HAP-1 (cell line): ENCODE results near the gene CLEC12A.
A peak's percentile ranks its signal among the peaks of the same experiment; 100 is the strongest.
"Not testable (repeated sequence)": the region's sequence is repeated elsewhere in the genome, so short reads cannot be mapped to it uniquely, and the experiment has no call there.

Experiments
- DNase-seq, 2 experiments: peaks; one replicate each; pipeline ENCODE4 v3.0.0-alpha.2; 2016 to 2020; ENCODE audit warnings: low spot score in 2 of 2
- H3K27me3 ChIP-seq: fragments of 250-450 bp; sonication (Bioruptor Pico); 2 replicates; pipeline ENCODE4 v1.5.1; 2020; ENCODE audit warnings: low read depth, mild to moderate bottlenecking, moderate library complexity
- H3K36me3 ChIP-seq: fragments of 250-450 bp; sonication (Bioruptor Pico); replicated peaks from 2 replicates; pipeline ENCODE4 v1.5.1; 2020; ENCODE audit warnings: mild to moderate bottlenecking
- H3K4me1 ChIP-seq: fragments of 250-450 bp; sonication (Bioruptor Pico); 2 replicates; pipeline ENCODE4 v1.5.1; 2020; ENCODE audit warnings: mild to moderate bottlenecking
- H3K4me3 ChIP-seq: fragments of 250-450 bp; sonication (Bioruptor Pico); 2 replicates; pipeline ENCODE4 v1.5.1; 2020; ENCODE audit warnings: mild to moderate bottlenecking, moderate library complexity
- H3K9me3 ChIP-seq: fragments of 250-450 bp; sonication (Bioruptor Pico); 2 replicates; pipeline ENCODE4 v1.5.1; 2020; ENCODE audit warnings: mild to moderate bottlenecking, moderate library complexity
- in situ Hi-C: fragments of 300-500 bp; cut with MboI; formaldehyde crosslinking; loops from 3 replicates; pipeline ENCODE4 v1.14.3; 2020; ENCODE audit warnings: low sequenced_read_pairs, inconsistent platforms, mixed read lengths

The CLEC12A gene

DNA sequence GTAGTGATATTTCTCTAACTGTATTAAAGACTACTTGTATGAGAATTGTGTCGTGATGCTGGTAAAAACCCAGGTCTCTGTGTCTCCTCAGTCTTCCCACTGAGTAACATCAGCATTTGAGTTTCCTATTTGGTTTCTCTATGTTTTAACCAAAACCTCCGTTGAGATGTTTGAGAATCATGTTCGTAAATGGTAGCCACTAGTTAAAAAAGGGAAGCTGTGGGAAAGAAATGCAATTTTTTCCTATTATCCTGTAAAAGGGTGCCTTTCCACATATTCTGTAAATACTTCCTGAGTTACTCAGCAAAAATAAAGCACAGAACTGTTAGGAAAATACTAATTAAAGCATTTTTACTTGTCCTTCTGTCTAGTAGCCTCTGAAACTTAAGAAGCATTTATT, 20.7 kb downstream of the CLEC12A start:
- no peak for DNase-seq
- H3K4me1 ChIP-seq: no peaks in the 10 kb centered on the region
- no peaks in the 10 kb centered on the region for H3K9me3 ChIP-seq
- no peaks in the 10 kb centered on the region for H3K27me3 ChIP-seq
- H3K36me3 ChIP-seq: no peaks in the 10 kb centered on the region
- H3K4me3 ChIP-seq: no peak overlapping the region
- in situ Hi-C loops: no loop called here

DNA sequence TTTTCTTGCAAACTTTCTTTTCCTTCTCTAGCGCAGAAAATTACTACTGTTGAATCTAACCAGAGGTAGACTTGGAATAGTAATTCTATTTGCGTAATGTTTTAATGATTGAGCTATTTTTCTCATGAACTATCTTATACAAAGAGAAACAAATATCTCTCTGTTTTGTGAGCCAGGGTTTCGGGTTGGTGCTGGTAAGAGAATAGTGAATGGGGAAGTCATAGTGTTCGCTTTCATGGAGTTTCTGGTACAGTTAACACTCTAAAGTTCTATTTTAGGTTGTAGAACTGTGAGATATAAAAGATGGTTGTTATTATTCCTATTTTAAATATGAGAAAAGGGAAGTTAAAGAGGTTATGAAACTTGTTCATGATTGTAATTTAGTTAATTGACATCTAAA, 21.1 kb downstream of the CLEC12A start:
- in situ Hi-C loops: no loop called here
- Histone ChIP-seq H3K4me1 (no peaks in the 10 kb centered on the region), H3K36me3 (no peaks in the 10 kb centered on the region), H3K4me3 (no peak overlapping the region), H3K9me3 (no peaks in the 10 kb centered on the region), H3K27me3 (no peaks in the 10 kb centered on the region)
- no peak for DNase-seq

DNA sequence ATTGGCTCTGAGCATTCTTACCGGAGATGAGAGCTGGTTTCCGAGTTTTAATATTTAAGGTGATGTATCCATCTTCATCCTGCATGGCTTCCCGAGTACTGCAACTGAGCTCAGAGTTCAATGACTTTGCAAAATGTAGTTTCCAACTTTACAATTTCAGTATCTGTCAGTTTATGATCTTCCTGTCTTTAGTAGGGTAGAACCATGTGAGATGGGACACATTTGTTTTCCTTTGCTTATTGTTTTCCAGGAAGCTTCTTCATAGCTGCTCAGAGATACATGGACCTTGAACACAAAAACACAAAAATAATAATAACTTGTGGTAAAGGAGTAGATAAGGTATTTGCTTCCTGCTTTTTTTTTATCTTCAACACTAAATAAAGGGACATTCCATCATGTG, 27.8 kb downstream of the CLEC12A start, which contains the start of gene CLEC1B:
Gene CLEC1B (minus strand): TSS at position 106 of the 400 bp plus-strand sequence. CDS start 21 bp downstream, at position 85.
- H3K27me3 ChIP-seq: no peaks in the 10 kb centered on the region
- H3K36me3 ChIP-seq: no peaks in the 10 kb centered on the region
- in situ Hi-C loops: no loop called here
- H3K4me3 ChIP-seq: no peak within 1 kb of the TSS
- no peaks in the 10 kb centered on the region for H3K9me3 ChIP-seq
- no peaks in the 10 kb centered on the region for H3K4me1 ChIP-seq
- no peak for DNase-seq

DNA sequence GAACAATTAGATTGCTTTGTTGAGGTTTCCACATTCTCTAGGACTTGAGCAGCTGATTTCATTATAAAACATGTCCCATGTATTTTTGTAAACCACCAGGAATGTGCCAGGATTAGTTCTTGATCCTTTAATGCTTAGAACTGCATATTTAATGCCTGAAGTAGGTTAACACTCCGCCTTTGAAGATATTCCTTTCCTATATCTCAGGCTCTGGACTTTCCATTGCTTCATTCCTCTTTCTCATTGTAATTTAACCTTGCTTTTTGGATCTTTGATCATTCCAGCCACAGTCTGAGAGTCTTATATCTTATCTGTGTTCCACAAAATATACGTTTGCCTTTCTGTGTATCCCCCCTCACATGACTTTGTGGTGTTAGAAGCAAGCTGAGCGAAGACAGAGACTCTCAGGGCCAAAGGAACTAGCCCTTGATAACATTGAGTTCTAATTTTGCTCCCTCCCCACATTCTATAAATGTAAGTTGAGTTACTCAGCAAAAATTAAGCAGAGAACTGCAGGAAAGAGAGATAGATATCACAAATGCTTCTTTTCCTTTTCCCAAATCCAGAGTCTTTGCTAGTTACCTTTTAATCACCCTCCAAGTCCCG, 30.1 kb downstream of the CLEC12A start:
- H3K4me1 ChIP-seq: no peaks in the 10 kb centered on the region
- no peaks in the 10 kb centered on the region for H3K27me3 ChIP-seq
- no peaks in the 10 kb centered on the region for H3K36me3 ChIP-seq
- in situ Hi-C loops: no loop called here
- no peaks in the 10 kb centered on the region for H3K9me3 ChIP-seq
- H3K4me3 ChIP-seq: no peak overlapping the region
- DNase-seq: peak in 1 of 2 experiments; percentile 8

DNA sequence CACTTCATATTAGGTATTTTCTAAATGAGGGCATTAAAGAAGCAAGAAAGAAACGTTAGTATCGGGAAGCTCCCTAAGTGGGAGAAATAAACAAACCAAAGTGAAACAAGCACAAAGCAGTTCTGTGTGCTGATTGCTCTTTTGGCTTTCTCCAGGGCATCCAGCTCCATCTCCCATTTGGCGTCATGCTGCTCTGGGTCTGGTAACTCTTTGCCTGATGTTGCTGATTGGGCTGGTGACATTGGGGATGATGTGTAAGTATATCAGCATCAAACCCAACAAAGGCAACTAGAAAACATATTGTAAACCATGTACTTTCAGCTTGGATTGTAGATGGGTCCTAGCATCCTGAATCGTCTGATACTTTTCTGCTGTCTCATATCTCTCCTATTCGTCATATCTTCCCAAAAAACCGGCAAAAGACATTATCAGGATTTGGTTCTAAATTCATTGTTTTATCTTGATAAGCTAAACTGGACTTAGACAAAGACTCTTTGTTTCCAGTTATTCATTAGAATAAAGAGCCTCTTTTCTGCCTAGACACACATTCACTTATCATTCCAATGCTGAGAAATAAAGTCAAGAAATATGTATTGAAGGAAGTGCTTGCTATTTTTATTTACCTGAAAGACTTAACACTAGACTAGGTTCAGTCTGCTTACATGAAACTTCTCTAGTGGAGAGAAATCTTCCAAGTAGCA, 41.6 kb downstream of the CLEC12A start:
- in situ Hi-C loops: no loop called here

DNA sequence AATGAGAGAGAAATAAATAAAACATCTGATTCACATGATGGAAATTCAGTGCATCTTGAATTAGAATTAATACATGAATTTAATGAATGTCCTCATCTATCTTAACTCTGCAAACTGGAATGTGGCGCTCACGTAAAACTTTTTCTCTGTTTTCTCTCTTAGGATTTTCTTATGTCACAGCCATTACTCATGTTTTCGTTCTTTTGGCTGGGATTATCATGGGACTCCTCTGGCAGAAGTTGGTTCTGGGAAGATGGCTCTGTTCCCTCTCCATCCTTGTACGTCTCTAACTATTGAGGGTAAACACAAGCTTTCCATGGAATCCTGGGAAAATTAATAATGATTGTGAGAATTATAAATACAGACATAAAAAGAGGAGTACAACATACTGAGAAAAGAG, 44.2 kb downstream of the CLEC12A start:
- Histone ChIP-seq H3K36me3 (no peaks in the 10 kb centered on the region), H3K9me3 (no peaks in the 10 kb centered on the region), H3K4me1 (peaks cover 19% of the 10 kb centered on the region), H3K27me3 (no peaks in the 10 kb centered on the region), H3K4me3 (no peak overlapping the region)
- in situ Hi-C loops: no loop called here
- no peak for DNase-seq

More for the DNA sequence above, 41.6 kb downstream of the CLEC12A start:
- Histone ChIP-seq H3K27me3 (no peaks in the 10 kb centered on the region), H3K9me3 (no peaks in the 10 kb centered on the region), H3K4me3 (no peak overlapping the region), H3K36me3 (no peaks in the 10 kb centered on the region), H3K4me1 (peaks cover 19% of the 10 kb centered on the region)
- DNase-seq: no peak

DNA sequence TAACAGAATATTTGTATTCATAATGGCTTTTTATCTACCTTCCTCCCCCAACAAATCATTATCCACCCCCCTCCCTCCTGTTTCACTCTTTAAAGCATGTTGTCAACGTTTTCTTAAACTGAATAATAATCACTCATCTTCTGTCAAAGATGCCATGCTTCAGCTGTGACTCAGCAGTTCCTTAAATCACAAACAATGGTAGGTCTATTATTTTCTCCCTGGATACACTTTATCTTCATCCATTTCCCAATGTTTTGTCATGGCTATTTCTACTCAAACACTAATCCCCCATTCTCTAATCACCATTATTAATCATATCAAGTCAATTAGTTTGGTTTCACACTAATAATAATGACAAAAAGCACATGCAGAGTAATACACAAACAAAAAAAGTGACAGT, 45.7 kb downstream of the CLEC12A start:
- in situ Hi-C loops: no loop called here
- DNase-seq: peak in 1 of 2 experiments; percentile 71
- Histone ChIP-seq H3K4me3 (no peak overlapping the region), H3K36me3 (no peaks in the 10 kb centered on the region), H3K27me3 (no peaks in the 10 kb centered on the region), H3K4me1 (peaks cover 19% of the 10 kb centered on the region), H3K9me3 (no peaks in the 10 kb centered on the region)

DNA sequence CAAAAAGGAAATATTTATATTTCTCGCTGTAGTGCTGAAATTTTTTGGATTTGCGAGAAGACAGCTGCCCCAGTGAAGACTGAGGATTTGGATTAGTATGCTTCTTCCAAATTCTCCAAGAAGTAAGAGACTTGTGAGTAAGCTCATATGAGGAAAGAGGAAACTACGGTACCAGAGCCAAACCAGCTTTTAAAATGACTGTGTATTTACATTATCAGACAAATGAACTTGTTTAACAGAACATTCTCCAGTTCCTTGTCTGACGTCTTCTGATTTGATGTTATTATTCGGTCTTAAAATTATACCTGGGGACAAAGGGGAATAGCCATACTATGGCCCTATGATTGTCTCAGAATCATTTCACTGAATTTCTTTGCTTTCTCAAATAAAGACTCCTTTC, 47.2 kb downstream of the CLEC12A start:
- Histone ChIP-seq H3K4me1 (peaks cover 19% of the 10 kb centered on the region), H3K9me3 (no peaks in the 10 kb centered on the region), H3K4me3 (no peak overlapping the region), H3K27me3 (no peaks in the 10 kb centered on the region), H3K36me3 (no peaks in the 10 kb centered on the region)
- no peak for DNase-seq
- in situ Hi-C loops: no loop called here

DNA sequence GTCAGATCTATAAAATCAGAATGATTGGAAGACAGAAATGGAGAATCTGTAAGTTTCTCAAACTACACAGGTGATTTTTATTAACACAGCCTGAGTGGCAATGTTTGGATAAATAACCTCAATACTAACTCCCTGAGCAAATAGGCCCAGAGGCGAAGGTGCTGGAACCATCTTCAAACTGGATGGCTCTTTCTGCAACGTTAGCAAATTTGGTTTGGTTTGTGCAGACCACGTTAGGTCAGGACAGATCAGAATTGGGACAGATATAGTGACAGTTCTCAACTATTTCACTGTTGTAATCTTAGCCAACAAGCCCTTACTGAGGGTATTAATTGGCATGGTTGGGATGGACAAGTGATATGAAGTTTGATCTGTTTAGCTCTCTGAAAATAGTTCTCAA, 50.1 kb downstream of the CLEC12A start:
- Histone ChIP-seq H3K27me3 (no peaks in the 10 kb centered on the region), H3K9me3 (no peaks in the 10 kb centered on the region), H3K36me3 (no peaks in the 10 kb centered on the region), H3K4me1 (peaks cover 13% of the 10 kb centered on the region), H3K4me3 (no peak overlapping the region)
- no peak for DNase-seq
- in situ Hi-C loops: no loop called here

DNA sequence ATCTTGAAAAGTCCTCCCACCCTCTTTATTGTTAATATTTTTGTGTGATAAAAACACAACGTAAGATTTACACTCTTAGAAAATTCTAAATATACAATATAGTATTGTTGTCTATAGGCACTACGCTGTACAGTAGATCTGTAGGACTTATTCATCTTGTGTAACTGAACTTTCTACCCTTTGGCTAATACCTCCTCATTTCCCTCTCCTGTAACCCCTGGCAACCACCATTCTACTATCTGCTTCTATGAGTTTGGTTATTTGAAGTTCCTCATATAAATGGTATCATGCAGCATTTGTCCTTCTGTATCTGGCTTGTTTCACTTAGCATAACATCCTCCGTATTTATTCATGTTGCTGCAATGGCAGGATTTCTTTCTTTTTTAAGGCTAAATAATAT, 54.0 kb downstream of the CLEC12A start:
- DNase-seq: no peak
- Histone ChIP-seq H3K4me3 (no peak overlapping the region), H3K9me3 (no peaks in the 10 kb centered on the region; the same call in 1 of the 2 replicates), H3K36me3 (no peaks in the 10 kb centered on the region), H3K27me3 (no peaks in the 10 kb centered on the region), H3K4me1 (no peaks in the 10 kb centered on the region)
- in situ Hi-C loops: no loop called here

DNA sequence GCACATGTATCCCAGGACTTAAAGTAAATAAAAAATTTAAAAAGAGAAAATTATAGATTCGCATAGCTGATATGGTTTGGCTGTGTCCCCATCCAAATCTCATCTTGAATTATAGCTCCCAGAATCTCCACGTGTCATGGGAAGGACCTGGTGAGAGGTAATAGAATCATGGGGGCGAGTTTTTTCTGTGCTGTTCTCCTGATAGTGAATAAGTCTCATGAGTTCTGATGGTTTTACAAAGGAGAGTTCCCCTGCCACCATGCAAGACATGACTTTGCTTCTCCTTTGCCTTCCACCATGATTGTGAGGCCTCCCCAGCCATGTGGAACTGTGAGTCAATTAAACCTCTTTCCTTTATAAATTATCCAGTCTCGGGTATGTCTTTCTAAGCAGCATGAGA, 55.5 kb downstream of the CLEC12A start:
- H3K4me3 ChIP-seq, H3K4me1 ChIP-seq, H3K27me3 ChIP-seq, H3K9me3 ChIP-seq, H3K36me3 ChIP-seq, in situ Hi-C loops, DNase-seq: not testable (repeated sequence)

DNA sequence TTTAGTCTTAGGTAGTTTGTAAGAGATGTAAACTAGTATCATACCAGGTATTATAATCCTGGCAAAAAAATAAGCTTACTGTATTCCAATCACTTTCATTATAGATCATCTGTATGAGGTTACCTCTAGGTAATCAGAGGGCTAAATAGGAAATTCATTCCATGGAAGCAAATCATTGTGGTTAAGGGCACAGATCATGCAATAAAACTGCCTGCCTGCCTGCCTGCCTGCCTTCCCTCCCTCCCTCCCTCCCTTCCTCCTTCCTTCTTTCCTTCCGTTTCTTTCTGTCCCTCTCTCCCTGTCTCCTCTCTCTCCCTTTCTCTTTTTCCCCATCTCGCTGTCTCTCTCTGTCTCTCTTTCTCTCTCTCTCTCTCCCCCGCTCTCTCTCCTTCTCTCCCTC, 56.1 kb downstream of the CLEC12A start:
- DNase-seq: no peak
- H3K9me3 ChIP-seq: peaks cover 6% of the 10 kb centered on the region
- no peaks in the 10 kb centered on the region for H3K27me3 ChIP-seq
- H3K36me3 ChIP-seq: no peaks in the 10 kb centered on the region
- H3K4me1 ChIP-seq: no peaks in the 10 kb centered on the region
- in situ Hi-C loops: no loop called here
- H3K4me3 ChIP-seq: no peak overlapping the region

DNA sequence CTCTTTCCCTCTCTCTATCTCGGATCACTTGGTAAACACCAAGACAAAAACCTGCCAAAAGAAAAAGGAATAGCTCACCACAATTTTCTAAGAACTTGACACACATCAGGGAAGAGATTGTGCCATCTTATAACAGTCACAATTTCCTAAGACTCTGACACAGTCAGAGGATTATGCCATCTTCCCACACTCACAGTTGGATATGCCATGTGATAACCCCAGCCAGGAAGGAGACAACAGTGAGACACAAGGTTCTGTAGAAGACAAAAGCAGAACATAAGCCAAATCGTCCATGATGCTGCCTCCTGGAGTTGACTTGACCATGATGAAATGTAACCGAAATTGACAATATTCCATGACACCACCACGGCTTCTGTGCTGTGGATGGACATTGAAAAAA, 56.5 kb downstream of the CLEC12A start:
- no peaks in the 10 kb centered on the region for H3K36me3 ChIP-seq
- in situ Hi-C loops: no loop called here
- peaks cover 6% of the 10 kb centered on the region for H3K9me3 ChIP-seq
- H3K4me1 ChIP-seq: no peaks in the 10 kb centered on the region
- no peaks in the 10 kb centered on the region for H3K27me3 ChIP-seq
- no peak overlapping the region for H3K4me3 ChIP-seq
- DNase-seq: no peak

DNA sequence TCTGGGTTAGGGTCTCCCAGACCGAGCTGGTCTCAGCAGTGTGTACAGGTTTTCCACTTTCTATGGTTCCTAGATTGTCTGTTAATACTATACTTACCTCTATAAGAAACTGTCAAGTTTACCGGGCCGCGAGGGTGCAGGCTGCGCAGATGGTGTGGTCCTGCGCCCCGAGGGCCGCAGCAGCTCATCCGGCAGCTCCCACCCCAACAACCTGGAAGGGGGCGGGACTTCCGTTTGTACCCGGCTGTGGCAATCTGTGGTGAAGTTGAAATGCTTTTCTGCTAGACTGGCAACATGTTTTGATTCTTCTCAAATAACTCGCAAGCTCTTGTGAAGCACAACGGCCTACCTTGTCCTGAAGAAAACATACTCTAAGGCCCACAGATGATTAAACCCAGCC, 59.2 kb downstream of the CLEC12A start, which contains the start of gene CLEC9A:
Gene CLEC9A (plus strand): TSS at position 237 of the 400 bp plus-strand sequence. CDS start 22,006 bp downstream, outside the sequence.
- in situ Hi-C loops: loop anchor here (5.0 kb wide), 1 partner anchor 112 kb away; no protein-coding TSS in a partner anchor
- peaks cover 6% of the 10 kb centered on the region for H3K9me3 ChIP-seq
- H3K27me3 ChIP-seq: no peaks in the 10 kb centered on the region
- H3K4me3 ChIP-seq: no peak within 1 kb of the TSS
- no peak for DNase-seq
- peaks cover 2% of the 10 kb centered on the region; the same call in 1 of the 2 replicates for H3K4me1 ChIP-seq
- H3K36me3 ChIP-seq: no peaks in the 10 kb centered on the region
